ENCODE data around the gene TXNDC2.
"Not testable (repeated sequence)": the region's sequence is repeated elsewhere in the genome, so short reads cannot be mapped to it uniquely, and the experiment has no call there.

Gene TXNDC2

DNA sequence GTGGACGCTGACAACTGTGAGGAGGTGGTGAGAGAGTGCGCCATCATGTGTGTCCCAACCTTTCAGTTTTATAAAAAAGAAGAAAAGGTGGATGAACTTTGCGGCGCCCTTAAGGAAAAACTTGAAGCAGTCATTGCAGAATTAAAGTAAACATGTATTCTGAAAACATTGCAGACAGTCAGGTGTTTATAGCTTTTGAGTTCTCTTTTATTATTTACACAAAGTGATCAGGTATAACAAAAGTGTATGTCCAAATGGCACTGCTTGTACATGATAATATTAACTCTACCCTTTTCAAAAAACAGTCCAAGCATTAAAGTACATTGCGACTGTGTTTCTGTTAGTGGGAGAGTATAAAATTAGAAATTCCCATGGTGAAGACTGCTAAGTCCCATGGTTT lies 2.2 kb downstream of the TXNDC2 start:
- no peak for DNase-seq

DNA sequence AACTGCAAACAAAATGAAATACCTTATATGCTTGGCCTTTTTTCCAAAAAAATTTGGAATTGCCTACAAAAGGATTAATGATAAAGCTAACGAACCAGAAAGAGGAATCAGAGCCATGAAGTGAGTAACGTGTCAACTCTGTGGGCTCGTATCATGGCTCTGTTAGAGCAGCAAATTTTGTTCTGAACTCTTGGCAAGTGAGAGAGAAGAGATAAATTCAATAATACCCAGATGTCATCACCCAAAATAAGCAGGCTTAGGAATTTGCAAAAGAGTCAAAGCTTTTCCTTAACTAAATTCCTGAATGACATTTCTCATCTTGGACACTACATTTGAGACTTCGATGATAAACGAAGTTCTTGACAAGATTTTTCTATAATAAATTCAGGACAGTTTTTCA lies 4.4 kb downstream of the TXNDC2 start:
- no peak for DNase-seq

DNA sequence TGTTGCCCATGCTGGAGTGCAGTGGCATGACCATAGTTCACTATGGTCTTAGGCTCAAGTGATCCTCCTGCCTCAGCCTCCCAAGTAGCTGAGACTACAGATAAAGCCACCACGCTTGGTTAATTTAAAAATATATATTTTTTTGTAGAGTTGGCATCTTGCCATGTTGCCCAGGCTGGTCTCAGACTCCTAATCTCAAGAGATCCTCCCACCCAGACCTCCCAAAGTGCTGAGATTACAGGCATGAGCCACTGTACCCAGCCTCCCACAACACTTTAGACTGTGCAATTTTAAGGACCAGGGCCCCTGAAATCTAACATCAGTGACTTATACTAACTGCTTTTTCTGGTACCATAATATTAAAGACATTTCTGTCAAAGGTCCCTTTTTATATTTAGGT lies 5.2 kb downstream of the TXNDC2 start:
- no peak for DNase-seq

DNA sequence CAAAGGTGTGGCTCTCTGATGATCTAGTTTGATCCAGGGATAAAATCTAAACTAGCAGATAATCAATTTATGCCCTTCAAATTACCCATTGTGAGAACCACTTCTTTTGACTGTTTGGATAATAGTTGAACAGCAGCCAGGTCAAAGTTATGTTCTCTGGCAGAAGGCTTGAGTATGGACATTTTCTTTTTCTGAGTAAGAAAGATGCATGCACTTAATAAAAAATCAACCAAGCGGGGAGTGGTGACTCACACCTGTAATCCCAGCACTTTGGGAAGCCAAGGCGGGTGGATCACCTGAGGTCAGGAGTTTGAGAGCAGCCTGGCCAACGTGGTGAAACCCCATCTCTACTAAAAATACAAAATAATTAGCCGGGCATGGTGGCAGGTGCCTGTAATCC lies 5.7 kb downstream of the TXNDC2 start:
- DNase-seq, result not testable (repeated sequence)

DNA sequence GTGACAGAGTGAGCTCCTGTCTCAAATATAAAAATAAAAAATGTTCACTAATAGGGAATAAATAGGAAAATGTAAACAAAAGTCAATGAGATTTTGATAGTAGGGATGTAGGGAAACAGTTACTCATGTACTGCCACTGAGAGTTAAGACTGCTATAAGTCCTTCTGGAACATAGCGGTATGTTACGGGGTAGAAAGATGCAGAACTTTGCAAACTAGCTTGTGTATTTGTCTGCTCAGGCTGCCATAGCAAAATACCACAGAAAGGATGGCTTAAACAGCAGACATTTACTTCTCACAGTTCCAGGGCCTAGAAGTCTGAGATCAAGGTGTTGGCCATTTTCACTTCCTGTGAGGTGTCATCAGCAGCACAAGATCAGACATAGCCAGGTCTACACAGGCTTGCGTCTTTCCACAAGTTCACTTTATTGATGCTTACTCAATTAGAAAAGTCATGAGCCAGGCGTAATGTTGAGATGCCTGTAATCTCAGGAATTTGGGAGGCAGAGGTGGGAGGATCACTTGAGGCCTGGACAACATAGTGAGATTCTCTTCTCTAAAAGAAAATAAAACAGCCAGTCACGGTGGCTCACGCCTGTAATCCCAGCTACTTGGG lies 8.8 kb downstream of the TXNDC2 start:
- DNase-seq, result no peak

DNA sequence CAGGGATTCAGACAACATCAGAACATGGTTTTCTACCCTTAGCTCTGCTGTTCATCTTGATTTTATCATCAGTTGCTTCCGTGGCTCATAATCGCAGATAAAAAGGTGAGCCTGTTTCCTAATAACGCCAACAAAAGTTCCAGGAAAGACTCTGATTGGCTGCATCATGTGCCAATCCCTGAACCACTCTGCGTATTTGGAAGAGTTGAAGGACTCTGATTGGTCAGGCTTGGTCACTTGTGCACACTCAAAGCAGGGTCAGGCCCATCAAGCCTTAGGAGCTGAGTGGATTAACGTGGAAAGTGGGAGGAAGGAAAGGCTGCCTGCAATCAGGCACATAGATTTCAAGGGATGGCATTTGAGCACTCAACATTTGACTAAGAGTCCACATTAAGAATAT lies 11.4 kb downstream of the TXNDC2 start:
- no peak for DNase-seq

DNA sequence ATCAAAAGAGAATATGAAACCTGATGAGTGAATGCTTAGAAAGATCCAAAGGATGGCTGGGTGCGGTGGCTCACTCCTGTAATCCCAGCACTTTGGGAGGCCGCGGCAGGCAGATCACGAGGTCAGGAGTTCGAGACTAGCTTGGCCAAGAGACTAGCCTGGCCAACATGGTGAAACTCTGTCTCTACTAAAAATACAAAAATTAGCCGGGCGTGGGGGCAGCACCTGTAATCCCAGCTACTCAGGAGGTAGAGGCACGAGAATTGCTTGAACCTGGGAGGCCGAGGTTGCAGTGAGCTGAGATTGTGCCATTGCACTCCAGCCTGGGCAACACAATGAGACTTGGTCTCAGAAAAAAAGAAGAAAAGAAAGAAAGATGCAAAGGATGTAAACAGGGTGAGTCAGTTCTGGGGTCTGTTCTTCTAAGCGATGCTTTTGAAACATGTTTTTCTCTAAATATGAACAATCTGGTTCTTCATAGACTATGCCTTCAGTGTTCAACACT lies 12.1 kb downstream of the TXNDC2 start:
- DNase-seq, result not testable (repeated sequence)

DNA sequence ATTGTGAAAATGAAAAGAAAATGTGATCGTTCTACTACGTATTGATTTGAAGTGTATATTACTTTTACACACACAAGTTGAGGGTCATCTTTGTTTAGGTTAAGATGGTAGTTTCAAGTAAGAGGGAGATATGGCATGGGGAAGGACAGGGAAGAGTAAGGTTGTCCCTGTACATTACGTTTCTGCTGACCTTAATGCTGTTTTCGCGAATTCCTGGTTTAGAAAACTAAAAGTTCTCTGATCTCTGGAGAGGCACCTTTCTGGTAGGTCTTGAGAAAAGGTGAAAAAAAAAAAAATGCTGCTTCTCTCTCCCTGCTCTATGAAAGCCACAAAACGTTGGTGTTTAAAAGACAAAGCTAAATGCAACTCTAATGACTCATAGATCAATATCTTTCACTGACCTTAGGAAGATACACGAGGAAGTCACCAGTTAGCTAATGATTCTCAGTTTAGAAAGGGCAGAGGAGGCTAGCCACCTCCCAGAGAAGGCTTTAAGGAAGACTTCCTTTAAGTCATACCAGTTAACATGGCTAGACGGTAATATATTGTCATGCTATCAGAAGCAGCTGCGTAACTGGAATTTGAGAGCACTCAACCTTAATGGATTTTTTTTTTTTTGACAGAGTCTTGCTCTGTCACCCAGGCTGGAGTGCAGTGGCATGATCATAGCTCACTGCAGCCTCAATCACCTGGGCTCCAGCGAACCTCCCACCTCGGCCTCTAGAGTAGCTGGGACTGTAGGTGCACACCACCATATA lies 13.2 kb downstream of the TXNDC2 start:
- no peak for DNase-seq

DNA sequence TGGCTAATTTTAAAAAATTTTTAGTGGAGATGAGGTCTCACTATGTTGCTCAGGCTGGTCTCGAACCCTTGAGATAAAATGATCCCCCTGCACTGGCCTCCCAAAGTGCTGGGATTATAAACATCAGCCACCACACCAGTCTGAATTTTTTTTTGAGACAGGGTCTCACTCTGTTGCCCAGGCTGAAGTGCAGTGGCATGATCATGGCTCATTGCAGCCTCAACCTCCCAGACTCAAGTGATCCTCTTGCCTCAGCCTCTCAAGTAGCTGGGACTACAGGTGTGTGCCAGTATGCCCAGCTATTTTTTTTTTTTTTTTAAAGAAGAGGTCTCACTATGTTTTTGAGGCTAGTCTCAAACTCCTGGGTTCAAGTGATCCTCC lies 13.8 kb downstream of the TXNDC2 start:
- not testable (repeated sequence) for DNase-seq

DNA sequence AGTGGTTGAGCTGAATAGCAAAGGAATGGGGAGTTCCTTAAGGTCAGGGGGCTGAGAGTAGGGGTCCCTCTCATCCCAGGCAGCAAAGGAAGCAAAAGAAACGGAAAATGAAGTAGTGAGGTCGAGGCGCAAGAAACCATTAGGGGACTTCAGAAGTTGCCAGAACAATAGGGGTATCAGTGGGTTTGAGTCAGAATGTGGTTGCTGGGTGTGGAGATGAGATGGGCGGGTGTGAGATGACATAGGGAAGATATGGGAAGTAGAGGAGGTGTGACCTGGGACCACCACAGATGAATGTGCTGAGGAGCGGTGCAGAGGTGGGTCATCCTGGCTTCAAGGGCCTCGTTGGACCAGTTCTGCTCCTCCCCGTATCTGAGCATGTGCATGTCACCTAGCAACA lies 14.9 kb downstream of the TXNDC2 start:
- DNase-seq, result no peak

DNA sequence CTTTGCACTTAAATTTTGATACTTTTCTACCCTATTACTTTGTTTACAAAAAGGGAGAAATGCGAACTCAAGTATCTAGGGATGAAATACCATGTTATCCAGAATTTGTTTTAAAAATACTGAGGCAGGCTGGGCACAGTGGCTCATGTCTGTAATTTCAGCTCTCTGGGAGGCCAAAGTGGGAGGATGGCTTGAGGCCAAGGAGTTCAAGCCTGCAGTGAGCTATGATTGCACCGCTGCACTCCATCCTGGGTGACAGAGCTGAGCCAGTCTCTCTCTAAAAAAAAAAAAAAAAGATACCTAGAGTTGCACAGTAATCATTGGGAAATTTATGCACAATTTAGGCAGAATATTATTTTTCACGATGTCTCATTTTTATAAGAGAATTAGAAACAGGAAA lies 15.6 kb downstream of the TXNDC2 start:
- DNase-seq, result no peak

DNA sequence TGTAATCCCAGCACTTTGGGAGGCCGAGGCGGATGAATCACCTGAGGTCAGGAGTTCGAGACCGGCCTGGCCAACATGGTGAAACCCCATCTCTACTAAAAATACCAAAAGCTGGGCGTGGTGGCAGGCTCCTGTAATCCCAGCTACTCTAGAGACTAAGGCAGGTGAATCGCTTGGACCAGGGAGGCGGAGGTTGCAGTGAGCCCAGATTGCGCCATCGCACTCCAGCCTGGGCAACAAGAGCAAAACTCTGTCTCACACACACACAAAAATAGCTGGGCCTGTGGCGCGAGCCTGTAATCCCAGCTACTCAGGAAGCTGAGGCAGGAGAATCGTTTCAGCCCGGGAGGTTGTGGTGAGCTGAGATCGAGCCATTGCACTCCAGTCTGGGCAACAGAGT lies 16.5 kb downstream of the TXNDC2 start:
- peak; percentile 71 for DNase-seq

DNA sequence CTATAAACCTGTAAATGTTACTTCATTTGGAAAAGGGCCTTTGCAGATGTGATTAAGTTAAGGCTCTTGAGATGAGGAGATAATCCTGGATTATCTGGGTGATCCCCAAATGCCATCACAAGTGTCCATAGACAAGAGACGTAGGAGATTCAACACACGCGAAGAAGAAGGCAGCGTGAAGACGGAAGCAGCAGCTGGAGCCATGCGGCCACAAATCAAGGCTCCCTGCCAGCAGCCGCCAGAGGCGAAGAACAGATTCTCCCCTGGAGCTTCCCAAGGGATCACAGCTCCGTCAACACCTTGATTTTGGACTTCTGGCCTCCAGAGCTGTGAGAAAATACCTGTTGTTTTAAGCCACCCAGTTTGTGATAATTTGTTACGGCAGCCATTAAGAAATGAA lies 17.1 kb downstream of the TXNDC2 start:
- peak; percentile 98 for DNase-seq

DNA sequence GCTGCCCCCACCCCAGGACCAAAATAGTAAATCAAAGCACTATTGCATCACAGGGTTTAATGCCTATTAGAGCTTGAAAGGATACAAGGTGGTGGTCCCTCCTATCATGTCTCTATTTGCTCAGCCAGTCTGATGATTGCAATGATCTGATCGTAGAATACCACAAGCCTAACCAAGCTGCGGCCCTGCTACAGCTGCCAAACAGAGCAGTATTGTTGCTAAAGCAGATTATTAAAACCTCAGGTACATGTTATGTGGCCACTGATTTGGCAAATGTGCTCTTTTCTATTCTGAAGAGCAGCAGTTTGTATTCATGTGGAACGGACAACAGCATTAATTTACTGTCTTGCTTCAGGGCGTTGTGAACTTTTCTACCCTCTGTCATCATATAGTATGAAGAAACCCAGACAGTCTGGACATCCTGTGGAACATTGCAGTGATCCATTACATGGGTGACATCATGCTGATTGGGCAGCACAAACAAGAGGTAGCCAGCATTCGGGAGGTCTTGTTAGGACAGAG lies 19.7 kb downstream of the TXNDC2 start:
- no peak for DNase-seq

DNA sequence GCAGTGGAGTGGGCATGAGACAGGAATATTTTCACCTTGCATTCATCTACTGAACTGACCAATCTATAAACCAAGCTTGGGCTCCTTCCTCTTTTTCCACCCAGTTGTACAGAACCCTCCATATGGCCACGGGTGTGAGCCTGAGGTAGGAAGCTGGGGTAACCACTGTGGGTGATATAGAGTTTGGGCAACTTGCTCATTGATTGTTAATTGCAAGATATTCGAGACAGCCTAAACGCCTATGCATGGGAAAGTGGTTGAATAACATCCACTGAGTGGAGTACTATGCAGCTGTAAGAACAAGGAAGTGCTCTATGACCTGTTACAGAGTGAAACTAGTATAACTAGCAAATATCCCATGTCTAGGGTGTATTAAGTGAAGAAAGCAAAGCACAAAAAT lies 20.7 kb downstream of the TXNDC2 start:
- no peak for DNase-seq

DNA sequence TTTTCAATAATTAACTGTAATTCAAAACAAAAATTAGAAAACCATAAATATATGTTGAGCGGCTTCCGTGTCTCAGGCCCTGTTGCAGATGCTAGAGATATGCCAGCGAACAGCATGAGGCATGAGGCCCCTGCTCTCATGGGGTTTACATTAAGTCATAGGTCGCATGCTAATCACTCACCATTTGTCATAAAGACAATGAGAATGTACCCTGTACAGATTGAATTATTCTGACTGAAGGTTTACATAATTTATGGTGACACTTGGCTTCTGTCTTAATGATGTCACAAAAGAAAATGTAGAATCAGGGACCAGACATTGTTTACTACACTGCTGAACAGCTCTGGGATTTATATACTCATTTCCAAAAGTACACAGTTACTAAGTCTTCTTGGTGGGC lies 22.1 kb downstream of the TXNDC2 start:
- no peak for DNase-seq

DNA sequence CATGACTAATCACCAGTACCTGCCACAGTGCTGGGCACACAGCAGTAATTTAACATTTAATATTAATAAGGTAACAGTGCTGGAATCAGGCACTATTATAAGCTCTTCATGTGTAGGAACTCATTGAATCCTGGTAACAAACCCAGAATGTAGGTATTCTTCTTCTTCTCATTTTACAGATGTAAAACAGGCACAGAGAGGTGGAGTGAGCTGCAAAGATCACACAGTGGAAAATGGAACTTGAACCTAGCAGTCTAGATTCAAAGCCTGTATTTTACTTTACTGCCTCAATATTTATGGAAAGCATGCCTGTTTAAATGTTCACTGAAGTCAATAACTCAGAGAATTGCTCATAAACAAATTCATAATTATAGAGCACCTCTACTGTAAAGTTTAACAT lies 24.3 kb downstream of the TXNDC2 start:
- no peak for DNase-seq

DNA sequence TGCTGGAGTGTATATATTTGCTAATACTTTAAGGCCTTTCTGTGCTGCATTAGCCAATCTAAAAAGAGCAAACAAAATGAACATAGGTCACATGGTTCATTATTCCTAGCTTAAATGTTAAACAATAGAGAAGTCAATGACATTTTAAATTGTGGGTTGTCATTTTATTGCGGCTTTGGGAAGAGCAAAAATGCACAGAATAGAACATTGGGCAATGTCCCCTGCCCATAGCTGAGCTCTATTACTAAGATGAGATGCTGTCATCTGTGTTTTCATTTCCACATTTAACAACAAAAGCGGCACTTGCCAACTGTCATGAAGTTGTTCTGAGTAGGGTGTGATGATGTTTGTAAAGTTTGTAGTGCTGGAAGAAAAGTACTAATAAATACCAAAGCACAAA lies 24.9 kb downstream of the TXNDC2 start:
- DNase-seq, result no peak

DNA sequence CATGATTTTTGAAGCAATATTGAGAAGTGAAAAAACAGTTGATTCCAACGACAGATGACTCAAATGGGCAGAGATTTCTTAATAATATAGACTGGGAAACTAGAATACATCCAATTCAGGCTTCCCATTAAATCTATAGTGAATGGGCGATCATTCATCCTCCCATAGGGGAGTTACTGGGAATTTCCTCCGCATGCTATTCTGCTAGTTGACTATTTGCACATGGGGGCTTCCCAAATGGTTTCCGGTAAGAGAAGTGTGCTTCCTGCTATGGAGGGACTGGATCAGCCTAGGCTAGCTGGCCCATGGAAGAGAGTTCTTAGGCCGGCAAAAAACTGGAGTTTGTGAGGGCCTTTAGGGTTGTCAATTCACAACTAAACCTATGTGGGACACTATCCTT lies 25.5 kb downstream of the TXNDC2 start:
- no peak for DNase-seq

DNA sequence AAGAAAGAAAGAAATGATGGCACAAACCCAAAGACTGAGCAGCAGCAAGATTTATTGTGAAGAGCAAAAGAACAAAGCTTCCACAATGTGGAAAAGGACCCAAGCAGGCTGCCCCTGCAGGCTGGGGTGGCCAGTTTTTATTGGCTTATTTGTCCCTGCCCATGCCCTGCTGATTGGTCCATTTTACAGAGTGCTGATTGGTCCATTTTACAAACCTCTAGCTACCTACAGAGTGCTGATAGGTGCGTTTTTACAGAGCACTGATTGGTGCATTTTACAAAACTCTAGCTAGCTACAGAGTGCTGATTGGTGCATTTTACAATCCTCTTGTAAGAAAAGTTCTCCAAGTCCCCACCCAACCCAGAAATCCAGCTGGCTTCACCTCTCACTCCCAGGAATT lies 26.5 kb downstream of the TXNDC2 start:
- DNase-seq, result not testable (repeated sequence)

DNA sequence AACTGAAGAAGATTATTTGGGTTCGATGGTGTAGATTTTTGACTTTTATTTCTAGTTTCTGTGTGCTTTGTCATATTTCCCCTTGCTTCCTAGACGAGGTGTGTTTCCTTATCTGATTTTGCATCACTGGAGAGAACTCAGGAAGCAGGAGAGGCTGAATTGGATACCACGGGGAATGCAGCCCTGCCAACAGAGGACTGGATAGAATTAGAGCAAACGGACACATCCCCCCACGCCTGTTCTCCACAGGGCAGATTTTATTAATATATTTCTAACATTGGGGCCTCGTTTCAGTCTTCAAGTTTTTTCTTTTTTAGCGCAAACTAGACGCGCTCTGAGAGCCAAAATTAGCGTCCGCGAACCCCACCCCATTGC lies 27.4 kb downstream of the TXNDC2 start:
- no peak for DNase-seq

DNA sequence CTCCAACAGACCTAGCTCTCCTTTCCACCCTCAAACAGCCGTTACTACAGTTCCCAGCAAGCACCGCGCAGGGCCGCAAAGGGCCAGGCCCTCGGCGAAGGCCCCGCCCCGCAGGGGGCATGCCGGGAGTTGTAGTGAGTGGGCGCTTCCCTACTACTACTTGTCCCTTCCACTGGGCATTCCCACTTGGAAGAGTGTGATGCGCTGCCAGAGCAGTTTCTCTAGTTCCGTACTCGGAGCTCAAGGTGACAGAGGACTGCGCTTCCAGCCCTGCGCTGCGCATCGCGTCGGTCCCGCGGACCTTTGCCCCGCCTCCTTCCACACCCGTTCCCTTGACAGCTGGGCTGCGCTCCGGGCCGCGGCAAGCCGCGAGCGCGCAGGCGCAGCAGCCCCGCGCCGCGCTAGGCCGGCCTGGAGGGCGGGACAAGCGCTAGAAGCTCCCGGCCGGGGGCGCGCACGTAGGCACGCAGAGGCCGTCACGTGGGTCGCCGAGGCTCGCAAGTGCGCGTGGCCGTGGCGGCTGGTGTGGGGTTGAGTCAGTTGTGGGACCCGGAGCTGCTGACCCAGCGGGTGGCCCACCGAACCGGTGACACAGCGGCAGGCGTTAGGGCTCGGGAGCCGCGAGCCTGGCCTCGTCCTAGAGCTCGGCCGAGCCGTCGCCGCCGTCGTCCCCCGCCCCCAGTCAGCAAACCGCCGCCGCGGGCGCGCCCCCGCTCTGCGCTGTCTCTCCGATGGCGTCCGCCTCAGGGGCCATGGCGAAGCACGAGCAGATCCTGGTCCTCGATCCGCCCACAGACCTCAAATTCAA lies 28.0 kb downstream of the TXNDC2 start, which contains the start of gene VAPA:
VAPA (plus strand) TSS at position 491 of the 808 bp plus-strand sequence; CDS start at position 732, 241 bp downstream.
- peak; percentile 94 for DNase-seq

DNA sequence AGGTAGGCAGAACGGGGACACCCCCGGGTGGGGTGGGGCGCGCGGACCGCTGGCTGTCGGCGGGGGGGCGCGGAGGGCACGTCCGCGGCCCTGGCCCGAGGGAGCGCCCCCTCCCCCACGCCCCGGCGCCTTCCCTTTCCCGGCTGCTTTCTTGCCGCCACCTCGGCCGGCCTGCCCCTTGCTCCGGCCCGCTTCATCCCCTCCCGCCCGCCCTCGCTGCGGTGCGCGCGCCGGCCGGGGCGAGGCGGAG lies 28.5 kb downstream of the TXNDC2 start:
- peak; percentile 53 for DNase-seq

All from NCI-H82 (cell line).